SK-N-SH (cell line): ENCODE data around the gene PF4V1. TPM values are rescaled to one million over a fixed set of nuclear protein-coding genes. Genes with fewer than 3 reads are reported as not detected.

Source experiments
- CTCF ChIA-PET: fragments of 300-600, 350-600 bp; formaldehyde crosslinking; extraction: SDS; loops from one replicate; lab custom pipeline; 2021; lab: Yijun Ruan, JAX
- POLR2A ChIA-PET: fragments of 350-600 bp; sonication (Branson Sonifier 250); formaldehyde crosslinking; extraction: SDS; loops from one replicate; lab custom pipeline; 2020; ENCODE audit warnings: antibody characterized with exemption, inconsistent platforms; lab: Yijun Ruan, JAX
- DNase-seq: peaks from one replicate; pipeline ENCODE4 v3.0.0; 2012
- H2AFZ ChIP-seq: fragments of 200-600 bp; sonication (generic); 2 replicates; pipeline ENCODE4 v1.8.1; 2016; ENCODE audit warnings: antibody characterized with exemption, mild to moderate bottlenecking, low read depth
- H3F3A ChIP-seq: fragments of 200-600 bp; sonication (generic); replicated peaks from 2 replicates; pipeline ENCODE3; 2016; ENCODE audit warnings: antibody characterized with exemption, mild to moderate bottlenecking; ENCODE audit not compliant: insufficient read depth
- H3K27ac ChIP-seq, 2 experiments: fragments of 200-500 bp in 1 of 2; fragments of 200-600 bp in 1 of 2; sonication (Bioruptor generic) in 1 of 2; sonication (generic), shearing (Covaris generic) in 1 of 2; 2 replicates each; pipeline versions ENCODE4 v1.5.1 to v1.6.1; 2014 to 2016; ENCODE audit warnings: low read depth in 2 of 2, inconsistent platforms in 1 of 2, low read length in 1 of 2, mild to moderate bottlenecking in 1 of 2, mixed read lengths in 1 of 2
- H3K27me3 ChIP-seq: fragments of 200-600 bp; sonication (generic), shearing (Covaris generic); 2 replicates; pipeline ENCODE4 v1.6.1; 2016; ENCODE audit warnings: mixed run types; ENCODE audit not compliant: insufficient read depth
- H3K36me3 ChIP-seq, 2 experiments: fragments of 200-500 bp in 1 of 2; fragments of 200-600 bp in 1 of 2; sonication (Bioruptor generic) in 1 of 2; sonication (generic) in 1 of 2; replicated peaks in 1 of 2; 2 replicates each; pipeline versions ENCODE3 to v1.5.1; 2014 to 2016; ENCODE audit warnings: low read length in 1 of 2, mild to moderate bottlenecking in 1 of 2; ENCODE audit not compliant: insufficient read depth in 2 of 2, control insufficient read depth in 1 of 2
- H3K4me1 ChIP-seq, 2 experiments: fragments of 200-500 bp in 1 of 2; fragments of 200-600 bp in 1 of 2; sonication (Bioruptor generic) in 1 of 2; sonication (generic), shearing (Covaris generic) in 1 of 2; 2 replicates each; pipeline versions ENCODE4 v1.5.1 to v1.6.1; 2014 to 2016; ENCODE audit warnings: low read depth in 1 of 2, low read length in 1 of 2, mixed run types in 1 of 2; ENCODE audit not compliant: insufficient read depth in 2 of 2, control insufficient read depth in 1 of 2
- H3K4me2 ChIP-seq: fragments of 200-600 bp; sonication (generic), shearing (Covaris generic); 2 replicates; pipeline ENCODE4 v1.6.1; 2017; ENCODE audit warnings: mixed run types
- H3K4me3 ChIP-seq, 2 experiments: fragments of 200-500 bp in 1 of 2; fragments of 200-600 bp in 1 of 2; sonication (Bioruptor generic) in 1 of 2; sonication (generic), shearing (Covaris generic) in 1 of 2; 2 replicates each; pipeline versions ENCODE4 v1.5.1 to v1.8.1; 2014 to 2016; ENCODE audit warnings: low read depth in 2 of 2, inconsistent platforms in 1 of 2, low read length in 1 of 2, mild to moderate bottlenecking in 1 of 2, mixed read lengths in 1 of 2, moderate library complexity in 1 of 2
- H3K79me2 ChIP-seq: fragments of 200-600 bp; sonication (generic); 2 replicates; pipeline ENCODE4 v1.8.1; 2017; ENCODE audit warnings: mild to moderate bottlenecking; ENCODE audit not compliant: insufficient read depth
- H3K9ac ChIP-seq: fragments of 200-600 bp; sonication (generic); 2 replicates; pipeline ENCODE4 v1.6.1; 2017; ENCODE audit warnings: mixed run types
- H3K9me2 ChIP-seq: fragments of 200-600 bp; sonication (generic); 2 replicates; pipeline ENCODE4 v1.6.1; 2017; ENCODE audit warnings: mixed run types
- H3K9me3 ChIP-seq: fragments of 200-600 bp; sonication (generic); 2 replicates; pipeline ENCODE4 v1.6.1; 2017; ENCODE audit warnings: mixed run types, mild to moderate bottlenecking, moderate library complexity
- H4K20me1 ChIP-seq: fragments of 200-600 bp; sonication (generic); 2 replicates; pipeline ENCODE4 v1.6.1; 2017; ENCODE audit warnings: mild to moderate bottlenecking, mixed run types; ENCODE audit not compliant: insufficient read depth
- GATA2 ChIP-seq: sonication (generic); formaldehyde crosslinking; IDR thresholded peaks from 2 replicates; pipeline ENCODE4 v1.5.0; 2020; ENCODE audit warnings: mild to moderate bottlenecking, missing genetic modification reagents
- NRF1 ChIP-seq: IDR thresholded peaks from 2 replicates; pipeline ENCODE4 v1.6.1; 2012; ENCODE audit warnings: low read depth, mild to moderate bottlenecking, low read length
- POLR2AphosphoS5 ChIP-seq: IDR thresholded peaks from 2 replicates; pipeline ENCODE4 v1.6.1; 2012; ENCODE audit warnings: low read depth, low read length
- RCOR1 ChIP-seq: fragments of 150-350 bp; IDR thresholded peaks from 2 replicates; pipeline ENCODE4 v1.6.1; 2017; ENCODE audit warnings: antibody characterized with exemption, low read length
- SMC3 ChIP-seq: IDR thresholded peaks from 2 replicates; pipeline ENCODE4 v1.6.1; 2012; ENCODE audit warnings: low read depth, low read length, improper control_type of control experiment
- WGBS: methylation state at CpG from one replicate; pipeline ENCODE4 v1.1.6; 2017; ENCODE audit warnings: low lambda C conversion rate; 5-methylcytosine and 5-hydroxymethylcytosine counted together
- polyA plus RNA-seq, 3 experiments: library from polyadenylated mRNA; depleted of rRNA; stranded (reverse); fragments of >200 nt; gene quantifications; 2 replicates each; pipeline ENCODE4 v1.2.3, GENCODE V29; 2012
- TF ChIP-seq, protein P1 (sequence below): fragments of 150-350 bp; IDR thresholded peaks from 2 replicates; pipeline ENCODE4 v1.6.1; 2016; ENCODE audit warnings: mild to moderate bottlenecking, low read depth, low read length
- TF ChIP-seq, protein P2 (sequence below): IDR thresholded peaks from 2 replicates; pipeline ENCODE4 v1.4.0; 2012; ENCODE audit warnings: low read depth, borderline replicate concordance

PF4V1 gene
- polyA plus RNA-seq, 1 of the 3 experiments (the other 2 are of a cell fraction), result not detected

DNA sequence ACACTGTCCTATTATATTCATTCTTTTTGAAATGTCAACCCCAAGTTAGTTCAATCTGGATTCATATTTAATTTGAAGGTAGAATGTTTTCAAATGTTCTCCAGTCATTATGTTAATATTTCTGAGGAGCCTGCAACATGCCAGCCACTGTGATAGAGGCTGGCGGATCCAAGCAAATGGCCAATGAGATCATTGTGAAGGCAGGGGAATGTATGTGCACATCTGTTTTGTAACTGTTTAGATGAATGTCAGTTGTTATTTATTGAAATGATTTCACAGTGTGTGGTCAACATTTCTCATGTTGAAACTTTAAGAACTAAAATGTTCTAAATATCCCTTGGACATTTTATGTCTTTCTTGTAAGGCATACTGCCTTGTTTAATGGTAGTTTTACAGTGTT lies 17.7 kb downstream of the PF4V1 start:
- WGBS, result 13% methylated on average over 1 of the region's 1 CpG
- H3K27me3 ChIP-seq, result peaks cover 38% of the 10 kb centered on the region
- no peaks in the 10 kb centered on the region for H3F3A ChIP-seq

DNA sequence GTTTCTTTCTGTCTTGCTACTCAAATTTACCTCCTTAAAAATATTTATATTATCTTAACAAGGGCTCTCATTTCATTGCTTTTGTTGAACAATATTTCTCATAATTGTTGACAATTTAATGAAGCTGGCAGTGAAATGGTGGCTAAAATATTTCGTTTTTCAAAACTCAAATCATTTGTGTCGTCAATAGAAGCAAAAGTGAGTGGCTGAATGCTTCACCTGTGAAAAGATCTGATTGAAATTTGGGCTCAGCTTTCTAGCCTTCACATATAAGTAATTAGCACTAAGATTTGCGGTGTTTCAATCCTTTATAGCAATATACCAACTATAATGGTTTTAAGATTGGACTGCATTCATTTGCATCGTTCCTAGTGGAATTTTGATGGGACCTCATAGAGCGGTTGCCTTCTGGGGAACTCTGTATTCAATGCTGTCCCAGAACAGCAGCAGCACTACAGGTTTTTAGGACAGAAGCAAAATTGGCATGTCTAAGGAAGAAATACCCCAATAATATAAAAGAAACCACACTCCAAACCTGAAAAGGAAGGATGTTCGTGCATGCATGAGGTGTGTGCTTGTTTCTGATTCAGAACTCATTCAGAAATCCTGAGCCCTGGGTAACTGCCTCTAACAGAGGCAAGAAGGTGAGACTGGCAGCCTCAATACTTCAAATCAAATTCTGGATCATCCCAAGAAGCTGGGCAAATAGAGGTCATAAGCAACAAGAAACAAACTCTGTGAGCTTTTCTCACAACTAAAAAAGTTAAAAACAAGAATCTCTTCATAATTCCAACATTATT lies 18.6 kb downstream of the PF4V1 start:
- Histone ChIP-seq H3F3A (no peaks in the 10 kb centered on the region), H3K27ac (no peak overlapping the region), H3K9me2 (no peaks in the 10 kb centered on the region), H3K9ac (no peak overlapping the region), H3K4me2 (no peak overlapping the region), H4K20me1 (no peaks in the 10 kb centered on the region), H3K79me2 (no peaks in the 10 kb centered on the region), H2AFZ (no peak overlapping the region), H3K36me3 (no peaks in the 10 kb centered on the region), H3K9me3 (no peaks in the 10 kb centered on the region), H3K27me3 (peaks cover 41% of the 10 kb centered on the region), H3K4me1 (no peaks in the 10 kb centered on the region), H3K4me3 (no peak overlapping the region)
- DNase-seq, result no peak
- ChIA-PET POLR2A (no interaction called here), CTCF (no interaction called here)
- no peak for TF ChIP-seq SMC3
- TF ChIP-seq, protein P1, sequence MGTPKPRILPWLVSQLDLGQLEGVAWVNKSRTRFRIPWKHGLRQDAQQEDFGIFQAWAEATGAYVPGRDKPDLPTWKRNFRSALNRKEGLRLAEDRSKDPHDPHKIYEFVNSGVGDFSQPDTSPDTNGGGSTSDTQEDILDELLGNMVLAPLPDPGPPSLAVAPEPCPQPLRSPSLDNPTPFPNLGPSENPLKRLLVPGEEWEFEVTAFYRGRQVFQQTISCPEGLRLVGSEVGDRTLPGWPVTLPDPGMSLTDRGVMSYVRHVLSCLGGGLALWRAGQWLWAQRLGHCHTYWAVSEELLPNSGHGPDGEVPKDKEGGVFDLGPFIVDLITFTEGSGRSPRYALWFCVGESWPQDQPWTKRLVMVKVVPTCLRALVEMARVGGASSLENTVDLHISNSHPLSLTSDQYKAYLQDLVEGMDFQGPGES, result no peak
- TF ChIP-seq, protein P2, sequence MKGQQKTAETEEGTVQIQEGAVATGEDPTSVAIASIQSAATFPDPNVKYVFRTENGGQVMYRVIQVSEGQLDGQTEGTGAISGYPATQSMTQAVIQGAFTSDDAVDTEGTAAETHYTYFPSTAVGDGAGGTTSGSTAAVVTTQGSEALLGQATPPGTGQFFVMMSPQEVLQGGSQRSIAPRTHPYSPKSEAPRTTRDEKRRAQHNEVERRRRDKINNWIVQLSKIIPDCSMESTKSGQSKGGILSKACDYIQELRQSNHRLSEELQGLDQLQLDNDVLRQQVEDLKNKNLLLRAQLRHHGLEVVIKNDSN, result no peak
- WGBS, result 7% methylated on average over 6 of the region's 6 CpGs

More for the DNA sequence above, 17.7 kb downstream of the PF4V1 start:
- H3K9ac ChIP-seq, result no peak overlapping the region
- no peak overlapping the region for H2AFZ ChIP-seq
- no peak overlapping the region for H3K4me3 ChIP-seq
- no peaks in the 10 kb centered on the region for H3K9me2 ChIP-seq
- POLR2A ChIA-PET, result no interaction called here
- H3K79me2 ChIP-seq, result no peaks in the 10 kb centered on the region
- TF ChIP-seq NRF1 (no peak), POLR2AphosphoS5 (no peak), GATA2 (CRISPR knock-in tag) (no peak), RCOR1 (no peak)
- TF ChIP-seq, all 33 proteins: peak for 0
- Histone ChIP-seq H3K9me3 (no peaks in the 10 kb centered on the region), H3K4me2 (no peak overlapping the region), H4K20me1 (no peaks in the 10 kb centered on the region), H3K4me1 (no peaks in the 10 kb centered on the region), H3K36me3 (no peaks in the 10 kb centered on the region), H3K27ac (no peak overlapping the region)
- DNase-seq, result no peak
- CTCF ChIA-PET, result no interaction called here
